C1 segment of cervical spinal cord (tissue), 14 donors: ENCODE measurements around the gene RHEBL1.
"Not testable (repeated sequence)": the region's sequence is repeated elsewhere in the genome, so short reads cannot be mapped to it uniquely, and the experiment has no call there.

ENCODE experiments used
- DNase-seq, 14 donors: peaks; one replicate each; lab custom pipeline; 2025; lab: John Stamatoyannopoulos, UW

Gene RHEBL1

DNA sequence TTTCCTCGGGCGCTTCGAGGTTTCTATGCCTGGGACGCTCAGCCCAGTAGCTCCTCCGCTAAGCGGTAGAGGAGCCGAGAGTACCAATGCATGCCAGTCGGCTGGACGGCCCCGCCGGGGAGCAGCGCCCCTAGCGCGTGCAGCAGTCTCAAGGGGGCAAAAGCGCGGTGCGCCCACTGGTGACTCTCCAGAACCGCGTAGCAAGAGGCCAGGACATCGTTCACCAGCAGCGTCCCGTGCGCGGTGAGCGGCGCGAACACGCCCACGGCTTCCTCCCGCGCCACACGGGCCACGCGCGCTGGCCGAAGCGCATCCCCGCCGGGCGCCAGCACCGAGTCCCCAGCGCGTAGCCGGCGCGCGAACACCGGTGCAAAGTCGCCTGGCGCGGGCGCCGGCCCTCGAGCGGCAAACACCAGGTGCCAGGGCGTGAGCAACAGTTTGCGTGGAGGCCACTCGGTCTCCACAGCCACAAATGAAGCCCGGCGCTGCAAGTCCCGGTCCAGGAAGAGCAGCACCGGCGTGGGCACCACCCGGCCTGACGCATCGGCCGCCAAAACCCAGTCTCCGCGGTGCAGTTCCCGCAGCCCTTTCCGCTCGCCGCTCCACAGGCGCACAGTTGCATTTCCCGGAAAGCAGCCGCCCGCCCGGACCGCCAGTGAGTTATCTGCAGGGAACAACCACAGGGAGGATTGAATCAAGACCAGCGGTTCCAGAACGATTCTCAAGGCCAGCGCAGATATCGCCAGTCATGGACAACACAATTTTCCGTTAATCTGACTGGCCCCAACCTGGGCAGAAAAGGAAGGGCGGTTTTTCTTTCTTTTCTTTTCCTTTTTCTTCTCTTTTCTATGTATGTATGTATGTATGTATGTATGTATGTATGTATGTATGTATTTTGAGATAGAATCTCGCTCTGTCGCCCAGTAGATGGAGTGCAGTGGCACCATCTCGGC is 20.3 kb upstream of the RHEBL1 start:
- peak in 5 of 14 donors; percentile 22 to 49 (median 26) for DNase-seq

DNA sequence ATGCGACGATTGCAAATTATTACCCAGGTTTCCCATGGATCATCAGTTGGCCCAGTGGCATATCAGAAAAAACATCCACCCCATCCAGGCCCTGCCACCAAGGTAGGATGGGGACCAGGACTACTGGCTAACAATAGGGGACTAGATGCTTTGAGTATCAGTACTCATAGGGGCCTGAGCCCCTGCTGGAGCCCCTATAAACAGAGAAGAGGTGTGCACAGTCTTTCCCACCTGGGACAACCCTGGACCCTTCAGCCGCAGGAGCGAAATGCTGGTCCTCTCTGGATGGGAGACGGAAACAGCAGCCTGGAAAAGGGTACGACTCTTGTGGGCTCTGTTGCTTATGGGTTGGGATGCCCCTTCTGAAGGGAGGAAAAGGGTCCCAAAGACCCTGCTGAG is 19.2 kb upstream of the RHEBL1 start:
- no peak for DNase-seq

DNA sequence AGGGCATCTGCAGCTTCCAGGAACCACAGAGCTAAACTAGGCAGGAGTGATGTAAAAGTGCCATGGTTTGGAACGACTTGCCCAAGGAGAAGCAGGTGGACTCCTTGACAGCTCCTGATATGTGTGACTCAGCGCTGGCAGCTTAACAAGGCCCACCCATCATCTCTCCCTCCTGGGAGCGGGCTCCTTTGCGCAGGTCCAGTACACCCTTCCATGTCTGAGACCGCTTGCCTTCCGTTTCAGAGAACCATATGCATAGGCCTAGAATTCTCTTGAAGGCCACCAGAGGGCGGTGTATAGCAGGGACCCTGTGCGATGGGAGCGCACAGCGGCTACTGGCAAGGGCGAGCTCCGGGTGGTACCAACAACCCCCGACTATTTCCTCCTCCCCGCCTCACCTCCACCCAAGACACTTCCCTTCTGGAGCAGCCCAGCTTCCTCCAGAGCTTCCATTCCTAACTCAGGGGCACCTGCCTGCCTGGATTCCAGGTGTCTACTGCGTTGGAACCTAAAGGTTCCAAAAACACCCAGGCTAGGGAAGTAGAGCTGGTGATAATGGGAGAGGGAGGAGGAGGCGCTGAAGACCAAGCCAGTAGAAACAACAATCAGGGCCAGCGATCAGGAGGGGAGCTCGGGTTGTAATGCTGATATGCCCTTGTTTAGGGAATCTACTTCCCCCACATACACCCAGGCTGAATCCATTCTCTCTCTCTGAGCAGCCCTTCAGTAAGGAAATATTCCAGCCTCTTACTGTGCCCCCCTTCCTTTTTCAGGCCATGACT is 18.6 kb upstream of the RHEBL1 start:
- DNase-seq: peak in 12 of 14 donors; percentile 38 to 89 (median 70)

DNA sequence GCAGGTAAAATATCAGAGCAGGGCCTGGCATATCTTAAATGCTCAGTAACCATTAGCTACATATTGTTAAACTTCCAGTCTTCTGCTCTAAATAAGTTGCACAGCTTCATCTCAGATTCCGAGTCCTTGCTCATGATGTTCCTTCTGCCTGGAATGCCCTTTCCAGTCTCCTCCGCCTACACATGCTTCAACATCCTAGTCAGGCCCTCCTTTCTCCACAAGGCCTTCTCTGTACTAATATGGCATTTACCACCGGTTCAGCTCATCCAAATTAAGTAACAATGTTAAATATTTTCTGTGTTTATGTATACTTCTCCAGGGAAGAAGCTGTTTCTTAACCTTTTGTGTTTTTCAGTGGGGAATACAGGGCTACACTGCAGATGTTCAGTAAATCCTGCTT is 16.3 kb upstream of the RHEBL1 start:
- no peak for DNase-seq

DNA sequence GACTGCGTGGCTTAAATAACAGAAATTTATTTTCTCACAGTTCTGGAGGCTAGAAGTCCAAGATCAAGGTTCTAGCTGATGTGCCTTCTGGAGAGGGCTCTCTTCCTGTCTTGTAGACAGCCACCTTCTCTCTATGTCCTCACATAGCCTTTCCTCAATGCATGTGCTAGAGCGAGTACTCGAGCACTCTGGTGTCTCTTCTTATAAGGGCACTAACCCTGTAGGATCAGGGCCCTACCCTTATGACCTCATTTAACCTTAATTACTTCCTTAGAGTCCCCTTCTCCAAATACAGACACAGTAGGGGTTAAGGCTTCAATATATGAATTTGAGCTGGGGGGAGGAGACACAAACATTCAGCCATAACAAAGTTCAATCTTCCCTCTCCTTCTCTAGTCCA is 14.7 kb upstream of the RHEBL1 start:
- DNase-seq: no peak

DNA sequence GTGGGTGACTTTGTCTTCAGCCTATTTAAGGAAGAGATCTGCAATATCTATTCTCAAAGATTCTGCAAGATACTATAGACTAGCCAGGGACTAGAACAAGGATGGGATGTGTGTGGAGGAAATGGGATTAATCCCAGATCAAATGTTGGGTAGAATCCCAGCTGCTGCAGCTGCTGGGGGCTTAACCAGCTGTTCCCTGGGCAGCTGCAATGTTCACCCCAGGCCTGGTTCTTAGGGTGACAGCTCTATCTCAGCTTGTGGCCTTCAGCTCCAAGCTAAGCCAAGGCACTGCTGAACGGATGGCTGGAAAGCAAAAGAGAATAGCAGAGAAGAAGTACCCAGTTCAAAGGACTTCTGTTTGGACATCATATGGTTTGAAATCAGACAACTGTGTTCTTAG is 10.0 kb upstream of the RHEBL1 start:
- no peak for DNase-seq

DNA sequence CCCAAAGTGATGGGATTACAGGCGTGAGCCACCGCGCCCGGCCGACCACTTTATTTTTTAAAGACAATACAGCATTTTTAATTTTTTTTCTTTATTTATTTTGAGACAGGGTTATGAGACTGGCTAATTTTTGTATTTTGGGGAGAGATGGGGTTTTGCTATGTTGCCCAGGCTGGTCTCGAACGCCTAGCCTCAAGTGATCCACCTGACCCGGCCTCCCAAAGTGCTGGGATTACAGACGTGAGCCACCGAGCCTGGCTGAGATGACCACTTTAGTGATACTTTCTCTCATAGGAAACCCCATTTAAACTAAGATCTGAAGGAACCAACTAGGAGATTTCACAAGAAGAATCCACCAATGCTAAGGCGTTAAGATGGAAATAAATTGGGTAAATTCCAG is 1.2 kb upstream of the RHEBL1 start:
- DNase-seq: no peak

DNA sequence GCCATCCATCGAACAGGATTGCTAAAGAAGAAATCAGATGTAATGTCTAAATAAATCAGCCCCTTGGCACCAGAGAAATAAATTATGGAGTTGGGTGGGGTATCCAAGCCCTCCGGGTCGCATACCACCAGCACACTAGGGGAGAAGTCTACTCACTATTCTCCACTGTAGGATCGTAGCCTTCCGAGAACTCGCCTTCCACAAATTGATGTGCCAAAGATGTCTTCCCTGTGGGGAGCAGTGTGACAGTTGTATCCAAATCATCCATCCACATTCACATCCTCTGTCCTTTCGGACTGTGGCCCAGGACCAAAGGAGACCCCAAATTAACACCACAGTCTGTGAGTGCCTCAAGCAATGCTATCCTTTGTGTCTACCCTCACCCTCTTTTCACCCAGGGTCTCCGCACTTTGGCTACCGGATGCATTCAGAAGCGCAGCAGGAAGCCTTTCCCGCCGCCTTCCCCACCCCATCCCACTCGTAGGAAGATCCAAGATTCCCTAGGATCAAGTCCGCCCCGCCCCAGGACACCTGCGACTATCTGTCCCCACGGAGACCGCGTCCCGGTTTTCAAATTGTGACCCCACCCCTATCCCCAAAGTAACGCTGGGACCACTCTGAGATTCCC is 786 bp downstream of the RHEBL1 start:
- no peak for DNase-seq

DNA sequence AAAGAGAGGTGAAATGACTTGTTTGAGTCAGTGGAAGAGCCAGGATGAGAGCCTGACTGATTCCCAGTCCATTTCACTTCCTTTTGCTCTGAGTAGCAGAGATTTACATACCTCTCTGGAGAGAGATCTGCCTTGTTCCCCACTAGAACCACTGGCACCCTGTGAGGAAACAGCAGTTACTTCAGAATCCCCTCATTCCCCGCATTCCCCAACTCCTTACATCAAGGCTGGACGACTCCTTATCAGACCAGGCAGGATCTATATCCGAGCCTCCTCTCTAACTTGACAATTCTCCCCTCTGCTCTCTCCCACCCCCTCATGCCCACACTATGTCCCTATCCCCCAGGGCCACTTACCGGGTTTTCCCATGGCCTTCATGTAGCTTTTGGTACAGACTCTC is 3.7 kb downstream of the RHEBL1 start:
- DNase-seq: no peak

DNA sequence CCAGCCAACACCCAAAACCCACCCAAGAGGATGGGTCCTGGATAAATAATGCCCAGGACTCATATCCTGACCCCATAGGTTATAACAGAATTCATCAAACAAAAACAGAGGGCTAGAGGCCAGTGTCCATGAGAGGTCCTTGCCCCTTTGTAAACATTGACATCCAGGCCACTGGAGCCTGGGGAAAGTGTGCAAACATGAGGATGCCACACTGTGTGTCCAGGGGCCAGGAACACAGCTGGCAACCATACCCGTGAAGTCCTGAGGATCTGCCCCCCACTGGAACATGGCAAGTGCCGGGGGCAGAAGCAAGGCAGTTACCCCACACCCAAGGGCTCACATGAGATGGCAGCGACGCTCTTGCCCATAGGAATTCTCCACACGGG is 5.0 kb downstream of the RHEBL1 start:
- DNase-seq: no peak

DNA sequence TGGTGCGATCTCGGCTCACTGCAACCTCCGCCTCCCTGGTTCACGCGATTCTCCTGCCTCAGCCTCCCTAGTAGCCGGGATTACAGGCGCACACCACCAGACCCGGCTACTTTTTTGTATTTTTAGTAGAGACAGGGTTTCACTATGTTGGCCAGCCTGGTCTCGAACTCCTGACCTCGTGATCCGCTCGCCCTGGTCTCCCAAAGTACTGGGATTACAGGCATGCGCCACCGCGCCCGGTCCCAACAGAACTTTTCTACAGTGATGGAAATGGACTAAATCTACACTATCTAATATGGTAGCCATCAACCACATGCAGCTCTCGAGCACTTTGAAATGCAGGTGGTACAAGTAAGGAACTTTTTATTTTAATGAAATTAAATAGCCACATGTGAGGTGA is 7.9 kb downstream of the RHEBL1 start:
- not testable (repeated sequence) for DNase-seq

DNA sequence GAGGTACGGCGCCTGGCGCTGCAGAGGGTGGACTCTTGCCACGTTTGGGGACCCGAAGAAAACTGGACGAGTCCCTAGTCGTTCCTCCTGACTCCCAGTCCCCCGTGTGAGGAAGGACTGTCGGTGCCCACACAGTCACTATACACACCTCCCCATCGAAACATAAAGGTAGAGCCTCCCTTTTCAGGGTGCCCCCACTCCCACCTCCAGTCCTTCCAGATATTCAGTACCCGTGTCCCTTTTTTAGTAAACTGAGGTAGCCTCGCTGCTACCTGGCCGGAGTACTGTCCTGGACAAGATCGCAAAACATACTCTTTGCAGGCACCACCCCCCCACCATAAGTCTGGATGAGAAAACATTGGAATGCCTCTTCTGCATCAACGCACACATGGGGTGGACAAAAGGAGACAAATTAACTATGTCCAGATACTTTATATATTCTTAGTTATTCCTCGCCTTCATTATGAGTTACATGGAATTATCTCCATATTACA is 8.6 kb downstream of the RHEBL1 start:
- no peak for DNase-seq

DNA sequence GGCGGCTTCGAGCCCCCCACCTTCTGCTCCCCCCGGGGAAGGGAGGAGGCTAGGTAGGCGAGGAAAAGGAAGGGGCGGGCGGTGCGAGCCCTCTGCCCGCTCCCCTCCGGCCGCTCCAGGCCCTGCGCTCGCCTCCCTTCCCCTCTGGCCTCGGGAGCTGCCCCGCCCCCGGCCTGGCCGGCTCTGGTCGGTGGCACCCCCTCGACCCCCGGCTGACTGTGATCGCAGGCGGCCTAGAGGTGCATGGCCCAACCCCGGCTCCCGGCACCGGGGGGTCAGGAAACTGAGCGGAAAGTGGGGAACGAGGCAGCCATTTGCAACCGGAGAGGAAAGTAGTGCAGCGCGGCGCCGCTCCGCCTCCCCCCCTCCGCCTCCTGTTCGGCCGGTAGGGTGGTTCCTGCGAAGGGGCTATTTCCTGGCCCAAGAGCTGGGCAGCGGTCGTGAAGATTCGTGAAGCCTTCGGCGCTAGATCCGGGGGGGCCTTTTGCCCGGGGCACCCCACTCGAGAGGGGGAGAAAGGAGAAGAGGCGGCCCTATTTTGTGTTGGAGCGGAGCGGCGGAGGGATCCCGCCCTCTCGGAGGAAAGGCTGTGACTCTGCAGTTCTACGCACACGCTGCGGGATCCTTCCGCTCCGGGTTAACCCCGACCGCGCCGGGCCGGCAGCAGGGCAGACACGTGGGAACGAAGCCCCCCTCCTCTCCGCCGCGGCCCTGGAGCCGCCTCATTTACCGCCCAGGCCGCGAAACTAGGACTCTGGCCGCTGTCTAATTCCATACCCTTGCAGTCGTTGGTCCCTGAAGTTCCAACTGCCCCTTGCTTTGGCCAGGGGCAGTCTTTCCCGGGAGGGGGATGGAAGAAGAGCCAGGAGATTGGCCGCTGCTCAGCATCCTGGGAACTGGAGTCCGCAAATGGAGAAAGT is 9.3 kb downstream of the RHEBL1 start, which contains the start of gene KMT2D:
TSS of gene KMT2D (minus strand) at position 558 of the 920 bp plus-strand sequence. CDS start 5,470 bp downstream, outside the sequence.
- DNase-seq: peak; percentile 76 to 95 (median 90)

DNA sequence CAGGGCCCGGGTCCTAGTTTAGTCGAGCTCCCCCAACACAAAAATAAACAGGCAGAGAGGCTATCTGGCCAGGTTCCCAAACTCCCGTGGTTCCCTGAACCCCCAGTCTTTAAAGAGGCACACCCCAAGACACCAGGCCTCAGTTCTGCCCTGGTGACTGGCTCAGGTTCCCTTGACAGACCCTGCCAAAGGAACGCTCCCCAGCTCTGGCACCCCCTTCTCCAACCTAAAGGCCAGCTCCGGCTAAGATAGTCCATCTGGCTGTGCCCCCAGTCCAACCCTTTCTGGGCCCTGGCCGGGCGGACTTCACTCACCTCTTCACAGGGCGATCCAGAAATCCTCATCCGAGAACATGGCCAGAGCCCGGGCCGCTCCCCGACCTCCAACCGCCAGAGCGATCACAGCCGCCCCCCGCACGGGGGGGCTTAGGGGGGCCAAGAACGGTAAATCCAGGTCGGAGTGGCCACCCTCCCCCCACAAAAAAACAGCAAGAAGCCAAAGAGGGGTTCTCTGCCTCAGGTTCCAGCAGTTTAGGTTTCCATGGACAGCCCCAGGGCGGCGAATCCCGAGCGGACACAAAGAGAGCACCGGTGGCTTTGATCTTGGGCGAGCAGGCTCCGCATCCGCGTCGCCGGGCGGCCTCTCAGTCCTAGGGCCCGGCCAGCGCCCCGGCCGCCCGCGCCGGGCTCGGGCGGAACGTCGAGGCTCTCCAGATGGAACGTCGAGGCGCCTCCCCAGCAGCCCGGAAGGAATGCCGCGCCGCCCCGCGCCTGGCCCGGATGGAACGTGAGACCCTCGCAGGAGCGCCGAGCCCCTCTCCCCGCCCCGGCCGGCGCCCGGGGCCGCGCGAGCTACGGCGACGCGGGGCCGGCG is 10.2 kb downstream of the RHEBL1 start:
- DNase-seq: peak in 2 of 14 donors; percentile 24 to 50

DNA sequence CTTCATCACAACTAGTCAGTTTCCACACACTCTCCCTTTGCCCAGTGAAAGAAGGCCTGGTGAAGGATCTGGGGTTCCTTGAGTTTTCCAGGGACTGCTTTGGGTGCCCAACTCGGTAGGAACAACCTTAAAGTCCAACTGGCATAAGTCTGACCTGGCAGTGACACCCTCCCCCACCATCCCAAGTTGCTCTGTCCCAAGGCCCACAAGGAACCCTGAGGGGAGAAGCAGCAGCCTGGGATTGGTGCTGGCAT is 10.8 kb downstream of the RHEBL1 start:
- DNase-seq: no peak

DNA sequence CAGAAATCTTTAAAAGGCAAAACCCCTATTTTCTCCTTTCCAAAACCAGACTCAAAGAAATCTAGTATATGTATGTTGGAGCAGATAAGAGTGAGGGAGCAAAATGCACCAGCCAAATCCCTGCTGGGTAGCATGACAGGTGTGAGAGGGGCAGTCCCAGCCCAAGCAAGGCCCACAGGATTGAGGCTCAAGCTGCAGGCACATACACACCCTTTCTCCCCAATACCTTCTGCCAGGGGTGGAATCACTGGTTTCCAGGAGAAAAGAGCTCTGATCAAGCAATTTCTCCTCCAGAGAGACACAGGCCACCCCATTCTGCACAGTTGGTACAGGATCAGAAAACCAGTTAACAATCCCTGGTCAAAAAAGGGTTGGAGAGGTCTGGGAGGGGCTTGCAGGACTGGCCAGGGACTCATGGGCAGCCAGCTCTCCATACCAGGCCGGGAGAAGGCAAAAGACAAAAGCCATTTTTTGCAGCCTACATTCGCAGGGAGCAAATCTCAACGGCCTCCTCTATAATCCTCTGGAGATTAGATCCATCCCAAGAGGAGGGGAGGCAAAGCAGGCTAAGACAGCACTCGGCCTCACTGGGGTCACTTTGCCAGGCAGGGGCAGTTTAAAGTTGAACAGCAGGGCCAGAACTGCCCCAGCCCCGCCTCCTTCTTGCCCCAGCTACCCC is 11.3 kb downstream of the RHEBL1 start:
- DNase-seq: no peak

DNA sequence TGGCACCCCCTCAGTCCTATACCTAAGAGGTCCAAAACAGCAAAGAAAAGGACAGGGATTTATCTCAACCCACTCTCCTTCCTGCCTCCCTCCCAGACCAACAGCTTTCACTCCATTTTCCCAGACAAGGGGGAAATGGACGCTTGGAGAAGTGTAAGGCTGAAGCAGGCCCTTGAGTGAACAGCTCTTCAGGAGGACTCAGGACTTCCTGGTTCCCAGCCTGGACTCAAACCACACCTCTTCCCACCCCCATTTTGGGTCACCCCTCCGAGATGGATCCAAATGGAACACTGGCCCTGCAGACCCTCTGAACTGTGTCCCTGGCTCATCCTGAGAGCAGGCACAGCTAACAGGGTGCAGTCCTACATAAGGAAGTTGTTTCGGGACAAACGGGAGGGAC is 11.9 kb downstream of the RHEBL1 start:
- peak in 1 of 14 donors; percentile 4 for DNase-seq

DNA sequence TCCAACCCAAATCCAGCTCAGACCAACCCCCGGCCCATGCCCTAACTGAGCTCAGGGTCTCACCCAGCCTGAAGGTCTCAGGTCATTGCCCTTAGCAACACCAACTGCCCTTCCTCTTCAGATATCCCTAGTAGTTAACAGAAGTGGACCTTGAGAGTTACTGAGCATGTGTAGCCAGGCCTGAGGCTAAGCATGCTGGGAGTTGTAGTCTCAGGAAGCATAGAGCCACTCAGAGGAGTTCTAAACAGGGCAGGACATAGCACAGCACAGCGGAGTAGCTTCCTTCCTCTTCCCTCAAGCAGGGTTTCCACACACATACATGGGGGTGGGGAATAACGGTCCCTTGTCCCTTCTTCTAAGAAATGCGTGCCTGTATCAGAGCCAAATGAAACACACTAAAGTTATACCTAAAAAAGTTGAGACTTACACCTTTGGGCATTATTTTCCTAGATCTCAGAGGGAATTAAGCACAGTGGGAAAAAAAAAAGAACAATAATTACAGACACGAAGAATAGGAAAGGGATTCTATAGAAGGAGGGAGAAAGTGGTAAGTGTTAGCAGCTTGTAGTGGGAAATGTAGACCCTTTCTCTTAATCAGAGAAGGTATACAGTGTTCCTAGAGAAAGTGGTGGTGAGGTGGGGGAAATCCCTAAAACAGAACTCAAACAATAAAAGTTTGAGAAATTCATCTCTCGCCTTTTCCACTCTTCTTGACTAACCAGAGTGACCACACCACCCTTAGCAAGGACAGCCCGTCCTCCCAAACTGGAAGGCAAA is 13.6 kb downstream of the RHEBL1 start:
- peak in 9 of 14 donors; percentile 9 to 57 (median 43) for DNase-seq

DNA sequence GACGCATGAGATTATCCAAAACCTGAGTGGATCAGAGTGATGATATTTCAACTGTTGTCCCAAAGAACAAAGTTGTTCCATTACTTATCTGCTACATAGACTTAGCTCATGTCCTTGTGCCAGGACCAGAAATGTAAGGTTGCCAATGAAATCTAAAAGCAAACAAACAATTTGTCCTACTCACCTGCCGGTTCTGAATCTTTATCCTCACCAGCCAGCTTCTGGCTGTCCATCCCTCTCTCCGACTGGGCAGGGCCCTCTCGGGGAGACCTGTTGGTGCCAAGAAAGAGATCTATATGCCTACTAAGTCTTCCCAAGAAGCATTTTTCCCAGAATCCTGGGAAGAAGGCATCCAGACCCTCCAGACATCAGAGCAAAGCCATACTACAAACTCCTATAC is 14.7 kb downstream of the RHEBL1 start:
- no peak for DNase-seq
